Stomach (tissue), 9 donors: Measurements from ENCODE around the gene RTN4R. TPM values are rescaled to one million over a fixed set of nuclear protein-coding genes. Genes with fewer than 3 reads are reported as not detected.

Source experiments
- DNase-seq, 2 donors: peaks; one replicate each; pipeline versions ENCODE4 v3.0.0 to v3.0.0-alpha.2; 2013 to 2019
- H3K27ac ChIP-seq, 5 donors: fragments of 200-600 bp in 4 of 5; sonication (generic) in 4 of 5; one replicate each; pipeline ENCODE4 v1.5.1; 2013 to 2019; ENCODE audit warnings: mild to moderate bottlenecking in 1 of 5, moderate library complexity in 1 of 5
- H3K27me3 ChIP-seq, 3 donors: fragments of 200-600 bp; sonication (generic); one replicate each; pipeline ENCODE4 v1.5.1; 2017 to 2019; ENCODE audit warnings: mixed run types in 1 of 3
- H3K36me3 ChIP-seq, 4 donors: fragments of 200-600 bp; sonication (generic); 1 replicate in 3 of 4; 2 replicates in 1 of 4; pipeline ENCODE4 v1.5.1; 2016 to 2019
- H3K4me1 ChIP-seq, 4 donors: fragments of 200-600 bp; sonication (generic); one replicate each; pipeline ENCODE4 v1.5.1; 2016 to 2019
- H3K4me3 ChIP-seq, 4 donors: fragments of 200-600 bp; sonication (generic) in 3 of 4; one replicate each; pipeline ENCODE4 v1.5.1; 2016 to 2019; ENCODE audit warnings: mild to moderate bottlenecking in 1 of 4
- H3K9me3 ChIP-seq, 4 donors: fragments of 200-600 bp; sonication (generic); one replicate each; pipeline ENCODE4 v1.5.1; 2016 to 2019
- CTCF ChIP-seq, 7 experiments: fragments of 450-650 bp in 4 of 7; fragments of 200-600 bp in 3 of 7; sonication (generic) in 3 of 7; IDR thresholded peaks; one replicate each; pipeline ENCODE4 v1.5.1; 2016 to 2019; ENCODE audit warnings: antibody characterized with exemption in 7 of 7, control low read depth in 2 of 7, mild to moderate bottlenecking in 1 of 7
- EP300 ChIP-seq: sonication (generic); formaldehyde crosslinking; IDR thresholded peaks from one replicate; pipeline ENCODE4 v1.6.1; 2017; ENCODE audit warnings: antibody characterized with exemption
- POLR2A ChIP-seq, 4 donors: fragments of 450-650 bp; IDR thresholded peaks; one replicate each; pipeline ENCODE4 v1.6.1; 2016; ENCODE audit warnings: antibody characterized with exemption in 4 of 4, control low read depth in 2 of 4, mild to moderate bottlenecking in 1 of 4, moderate library complexity in 1 of 4
- POLR2AphosphoS5 ChIP-seq, 3 donors: sonication (generic); formaldehyde crosslinking; IDR thresholded peaks; one replicate each; pipeline ENCODE4 v1.6.1; 2016; ENCODE audit warnings: antibody characterized with exemption in 3 of 3
- WGBS, 5 donors: extraction: QIAGEN DNeasy Blood & Tissue Kit in 3 of 5; methylation state at CpG; one replicate each; pipeline versions ENCODE4 v1.1.5 to v1.1.7; 2013 to 2018; 5-methylcytosine and 5-hydroxymethylcytosine counted together
- intact Hi-C: fragments of 100-400 bp; cut with DNase I; formaldehyde crosslinking; loops from one replicate; pipeline ENCODE4 v1.15.1; 2023; ENCODE audit warnings: low total_unique reads
- polyA plus RNA-seq, 3 donors: library from polyadenylated mRNA; stranded (reverse); fragments of 200-250 nt; gene quantifications; one replicate each; pipeline ENCODE4 v1.2.3, GENCODE V29; 2013
- total RNA-seq, 5 donors: library from RNA; depleted of rRNA; stranded (reverse); fragments of >200 nt; gene quantifications; one replicate each; pipeline versions ENCODE4 v1.1.0 to v1.2.3, GENCODE V29; 2014 to 2016
- donor health status: healthy with polysubstance abuse.
- donor health status: Bipolar disorder and iron deficiency.
- donor health status: healthy.

RTN4R gene
- total and polyA plus RNA-seq, 8 donors = 0.92 to 2.2 (median 1.7) TPM; not detected in 3

GRCh38 chr22:20217563-20217962, 50.6 kb downstream of the RTN4R start:
- Histone ChIP-seq H3K4me1 (peaks cover 5 to 27% (median 22%) of the 10 kb centered on the region in 4 donors), H3K4me3 (no peak overlapping the region), H3K36me3 (no peaks in the 10 kb centered on the region), H3K27ac (peak overlapping the region in 3 of 5 donors; percentile 5 to 33 (median 20)), H3K9me3 (peaks cover 0 to 4% (median 0%) of the 10 kb centered on the region in 4 donors), H3K27me3 (peaks cover 0 to 4% (median 0%) of the 10 kb centered on the region in 3 donors)
- TF ChIP-seq POLR2AphosphoS5 (IDR thresholded peaks at IDR 0.05) (no peak), EP300 (no peak), POLR2A (IDR thresholded peaks at IDR 0.05) (no peak), CTCF (IDR thresholded peaks at IDR 0.05) (no peak)
- no peak for DNase-seq
- intact Hi-C loops = no loop called here
- WGBS, 5 donors = 66 to 79% (median 75%) methylated on average over 2 to 4 of the region's 4 CpGs

GRCh38 chr22:20216863-20217499, 51.1 kb downstream of the RTN4R start:
- H3K4me1 ChIP-seq = peaks cover 4 to 26% (median 20%) of the 10 kb centered on the region in 4 donors

GRCh38 chr22:20215742-20216141, 52.4 kb downstream of the RTN4R start:
- Histone ChIP-seq H3K4me1 (peaks cover 16 to 27% (median 24%) of the 10 kb centered on the region in 4 donors), H3K9me3 (peaks cover 0 to 4% (median 0%) of the 10 kb centered on the region in 4 donors), H3K27ac (no peak overlapping the region), H3K4me3 (no peak overlapping the region), H3K27me3 (peaks cover 0 to 4% (median 0%) of the 10 kb centered on the region in 3 donors), H3K36me3 (no peaks in the 10 kb centered on the region)
- no peak for DNase-seq
- 77 to 96% (median 85%) methylated on average over 3 to 4 of the region's 4 CpGs for WGBS, 5 donors
- intact Hi-C loops = no loop called here
- TF ChIP-seq POLR2AphosphoS5 (IDR thresholded peaks at IDR 0.05) (no peak), EP300 (no peak), CTCF (IDR thresholded peaks at IDR 0.05) (no peak), POLR2A (IDR thresholded peaks at IDR 0.05) (no peak)

More at GRCh38 chr22:20216863-20217499, 51.1 kb downstream of the RTN4R start:
- intact Hi-C loops = no loop called here
- WGBS, 5 donors = 41 to 77% (median 59%) methylated on average over 6 to 12 of the region's 12 CpGs
- peaks cover 0 to 4% (median 0%) of the 10 kb centered on the region in 4 donors for H3K9me3 ChIP-seq
- H3K36me3 ChIP-seq = no peaks in the 10 kb centered on the region
- peak in 1 of 2 donors; percentile 51 for DNase-seq
- H3K4me3 ChIP-seq = no peak overlapping the region
- TF ChIP-seq CTCF (IDR thresholded peaks at IDR 0.05) (no peak), POLR2AphosphoS5 (IDR thresholded peaks at IDR 0.05) (no peak), POLR2A (IDR thresholded peaks at IDR 0.05) (no peak), EP300 (no peak)
- peaks cover 0 to 4% (median 0%) of the 10 kb centered on the region in 3 donors for H3K27me3 ChIP-seq
- peak overlapping the region in 3 of 5 donors; percentile 5 to 33 (median 20) for H3K27ac ChIP-seq

GRCh38 chr22:20214853-20215252, 53.3 kb downstream of the RTN4R start:
- intact Hi-C loops = no loop called here
- Histone ChIP-seq H3K27me3 (no peaks in the 10 kb centered on the region), H3K36me3 (no peaks in the 10 kb centered on the region), H3K27ac (no peak overlapping the region), H3K9me3 (peaks cover 0 to 4% (median 0%) of the 10 kb centered on the region in 4 donors), H3K4me1 (peaks cover 16 to 36% (median 30%) of the 10 kb centered on the region in 4 donors), H3K4me3 (no peak overlapping the region)
- TF ChIP-seq CTCF (IDR thresholded peaks at IDR 0.05) (no peak), EP300 (no peak), POLR2AphosphoS5 (IDR thresholded peaks at IDR 0.05) (no peak), POLR2A (IDR thresholded peaks at IDR 0.05) (no peak)
- DNase-seq = no peak
- WGBS, 5 donors = 87 to 100% (median 95%) methylated on average over 3 to 7 of the region's 7 CpGs
